H9 (cell line): ENCODE data around the gene XRCC3. TPM values are rescaled to one million over a fixed set of nuclear protein-coding genes. Genes with fewer than 3 reads are reported as not detected.

Experiments
- DNase-seq: peaks from one replicate; pipeline ENCODE4 v3.0.0-alpha.2; 2017
- H2AFZ ChIP-seq: one replicate; pipeline ENCODE4 v1.6.1; 2013; ENCODE audit warnings: mild to moderate bottlenecking, low read length, control low read depth, moderate library complexity
- H2AK5ac ChIP-seq: 2 replicates; pipeline ENCODE4 v1.6.1; 2013; ENCODE audit warnings: low read length, control low read depth, mixed read lengths; ENCODE audit not compliant: insufficient read length
- H2BK120ac ChIP-seq: one replicate; pipeline ENCODE4 v1.6.1; 2013; ENCODE audit warnings: low read depth, mild to moderate bottlenecking, low read length, control low read depth, inconsistent platforms; ENCODE audit not compliant: poor library complexity, severe bottlenecking
- H2BK12ac ChIP-seq: 2 replicates; pipeline ENCODE4 v1.6.1; 2013; ENCODE audit warnings: low read length, control low read depth, mixed read lengths, low read depth; ENCODE audit not compliant: insufficient read length
- H2BK15ac ChIP-seq: 2 replicates; pipeline ENCODE4 v1.6.1; 2013; ENCODE audit warnings: low read depth, low read length, control low read depth
- H2BK20ac ChIP-seq: one replicate; pipeline ENCODE4 v1.6.1; 2013; ENCODE audit warnings: low read depth, mild to moderate bottlenecking, low read length, control low read depth, inconsistent platforms; ENCODE audit not compliant: poor library complexity, severe bottlenecking
- H2BK5ac ChIP-seq: 2 replicates; pipeline ENCODE4 v1.6.1; 2013; ENCODE audit warnings: low read length, control low read depth, mixed read lengths; ENCODE audit not compliant: insufficient read length
- H3K14ac ChIP-seq: 2 replicates; pipeline ENCODE4 v1.6.1; 2013; ENCODE audit warnings: low read length, control low read depth; ENCODE audit not compliant: insufficient read depth
- H3K18ac ChIP-seq: 2 replicates; pipeline ENCODE4 v1.6.1; 2013; ENCODE audit warnings: low read depth, mild to moderate bottlenecking, mixed read lengths, low read length, control low read depth; ENCODE audit not compliant: insufficient read length
- H3K23ac ChIP-seq: 2 replicates; pipeline ENCODE4 v1.6.1; 2013; ENCODE audit warnings: low read length, control low read depth, mixed read lengths, low read depth; ENCODE audit not compliant: insufficient read length
- H3K23me2 ChIP-seq: 2 replicates; pipeline ENCODE4 v1.6.1; 2013; ENCODE audit warnings: low read depth, mild to moderate bottlenecking, mixed read lengths, low read length, control low read depth; ENCODE audit not compliant: insufficient read length, poor library complexity, severe bottlenecking
- H3K27ac ChIP-seq: 2 replicates; pipeline ENCODE4 v1.5.1; 2013; ENCODE audit warnings: low read length, control low read depth, mixed read lengths, low read depth; ENCODE audit not compliant: insufficient read length
- H3K27me3 ChIP-seq: 2 replicates; pipeline ENCODE4 v1.6.1; 2013; ENCODE audit warnings: low read length, control low read depth, inconsistent platforms; ENCODE audit not compliant: insufficient read depth
- H3K4ac ChIP-seq: 2 replicates; pipeline ENCODE4 v1.6.1; 2013; ENCODE audit warnings: low read depth, mild to moderate bottlenecking, control low read depth, inconsistent platforms, low read length, moderate library complexity
- H3K4me1 ChIP-seq: 2 replicates; pipeline ENCODE4 v1.6.1; 2013; ENCODE audit warnings: low read length, control low read depth, inconsistent platforms; ENCODE audit not compliant: insufficient read depth
- H3K4me2 ChIP-seq: 2 replicates; pipeline ENCODE4 v1.6.1; 2013; ENCODE audit warnings: low read length, control low read depth, mixed read lengths; ENCODE audit not compliant: insufficient read length, insufficient read depth
- H3K56ac ChIP-seq: 2 replicates; pipeline ENCODE4 v1.6.1; 2013; ENCODE audit warnings: low read depth, mild to moderate bottlenecking, mixed read lengths, low read length, control low read depth; ENCODE audit not compliant: insufficient read length
- H3K79me1 ChIP-seq: 2 replicates; pipeline ENCODE4 v1.6.1; 2013; ENCODE audit warnings: low read depth, mild to moderate bottlenecking, moderate library complexity, low read length, control low read depth, inconsistent platforms; ENCODE audit not compliant: insufficient read depth, poor library complexity, severe bottlenecking
- H3K79me2 ChIP-seq: 2 replicates; pipeline ENCODE4 v1.6.1; 2013; ENCODE audit warnings: low read length, control low read depth, inconsistent platforms; ENCODE audit not compliant: insufficient read depth
- H3K9ac ChIP-seq: 2 replicates; pipeline ENCODE4 v1.6.1; 2013; ENCODE audit warnings: low read length, control low read depth, mixed read lengths; ENCODE audit not compliant: insufficient read length; ENCODE audit errors: extremely low read depth
- H3K9me3 ChIP-seq: one replicate; pipeline ENCODE4 v1.6.1; 2013; ENCODE audit warnings: low read depth, low read length, inconsistent platforms; ENCODE audit not compliant: control insufficient read depth
- H3T11ph ChIP-seq: one replicate; pipeline ENCODE4 v1.6.1; 2013; ENCODE audit warnings: mild to moderate bottlenecking, low read length, control low read depth, inconsistent platforms
- H4K20me1 ChIP-seq: one replicate; pipeline ENCODE4 v1.6.1; 2013; ENCODE audit not compliant: control insufficient read depth, insufficient read length, insufficient read depth
- H4K5ac ChIP-seq: 2 replicates; pipeline ENCODE4 v1.6.1; 2013; ENCODE audit warnings: low read depth, mild to moderate bottlenecking, mixed read lengths, low read length, control low read depth; ENCODE audit not compliant: insufficient read length
- H4K8ac ChIP-seq: replicated peaks from 2 replicates; pipeline ENCODE4 v1.6.1; 2013; ENCODE audit warnings: low read length, control low read depth, mixed read lengths, low read depth; ENCODE audit not compliant: insufficient read length
- H4K91ac ChIP-seq: 2 replicates; pipeline ENCODE4 v1.6.1; 2013; ENCODE audit warnings: low read depth, mild to moderate bottlenecking, moderate library complexity, mixed read lengths, low read length, control low read depth; ENCODE audit not compliant: insufficient read length
- H3K27ac Mint-ChIP-seq, 3 experiments: 2 replicates in 2 of 3; 3 replicates in 1 of 3; pipeline ENCODE4 v1.8.0; 2020 to 2021; ENCODE audit warnings: mixed read lengths in 3 of 3, mild to moderate bottlenecking in 1 of 3, moderate library complexity in 1 of 3
- H3K27me3 Mint-ChIP-seq: 2 replicates; pipeline ENCODE4 v1.8.0; 2021; ENCODE audit warnings: low read depth, mild to moderate bottlenecking, moderate library complexity, mixed read lengths
- H3K36me3 Mint-ChIP-seq, 3 experiments: 2 replicates in 2 of 3; 3 replicates in 1 of 3; pipeline ENCODE4 v1.8.0; 2020 to 2021; ENCODE audit warnings: low read depth in 3 of 3, mixed read lengths in 3 of 3; ENCODE audit not compliant: insufficient read depth in 1 of 3
- H3K4me1 Mint-ChIP-seq, 2 experiments: 2 replicates each; pipeline ENCODE4 v1.8.0; 2020; ENCODE audit warnings: mixed read lengths in 2 of 2
- H3K4me3 Mint-ChIP-seq, 2 experiments: 2 replicates in 1 of 2; 3 replicates in 1 of 2; pipeline ENCODE4 v1.8.0; 2020 to 2021; ENCODE audit warnings: mild to moderate bottlenecking in 2 of 2, mixed read lengths in 2 of 2, moderate library complexity in 1 of 2
- H3K9me3 Mint-ChIP-seq, 2 experiments: 2 replicates in 1 of 2; 3 replicates in 1 of 2; pipeline ENCODE4 v1.8.0; 2020; ENCODE audit warnings: mild to moderate bottlenecking in 2 of 2, mixed read lengths in 2 of 2, moderate library complexity in 1 of 2
- WGBS: extraction: QIAGEN DNeasy Blood & Tissue Kit; methylation state at CpG from one replicate; pipeline ENCODE4 v1.1.7; 2013; ENCODE audit warnings: missing lambda C conversion rate, low lambda C conversion rate, mixed read lengths; ENCODE audit not compliant: insufficient read length; ENCODE audit errors: extremely low coverage; 5-methylcytosine and 5-hydroxymethylcytosine counted together
- total RNA-seq: library from RNA; stranded (reverse); gene quantifications from 2 replicates; pipeline ENCODE4 v1.2.1, GENCODE V29; 2021
- TF ChIP-seq, protein P1 (sequence below): fragments of 200-600 bp; sonication (generic); conservative IDR thresholded peaks from 3 replicates; pipeline ENCODE4 v1.8.0; 2021; ENCODE audit warnings: antibody characterized with exemption, mild to moderate bottlenecking

Gene XRCC3
- total RNA-seq, 1 experiment from 2014 or later = 45.3 TPM

DNA sequence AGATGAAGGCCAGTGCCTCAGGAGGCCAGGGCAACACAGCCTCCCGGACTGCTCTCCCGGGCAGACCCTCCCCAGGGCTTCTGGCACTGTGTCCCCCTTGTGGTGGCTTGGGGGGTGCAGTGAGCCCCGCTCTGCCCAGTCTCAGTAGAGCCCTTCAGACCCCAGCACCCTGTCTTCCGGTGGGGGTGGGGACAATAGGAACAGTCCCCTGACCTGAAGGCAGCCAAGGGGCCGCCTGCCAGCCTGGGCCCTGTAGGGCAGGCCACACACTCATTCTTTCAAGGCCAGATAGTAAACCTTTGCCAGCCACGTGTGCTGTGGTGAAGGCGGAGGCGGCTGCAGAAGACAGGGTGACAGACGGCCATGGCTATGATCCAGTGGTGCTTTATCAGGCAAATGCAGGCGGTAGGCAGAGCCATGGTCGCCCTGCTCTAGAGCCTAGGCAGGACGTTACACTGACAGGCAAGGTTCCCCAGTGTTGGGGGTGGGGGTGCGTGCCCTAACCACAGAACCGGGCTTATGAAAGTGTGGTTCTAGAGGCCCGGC is 15.3 kb upstream of the XRCC3 start:
- H3K4me1 ChIP-seq = no peaks in the 10 kb centered on the region
- no CpG with 5 or more reads among the region's 15 CpGs for WGBS
- no peak overlapping the region for H3K4me2 ChIP-seq
- no peak overlapping the region; the same call in 1 of the 2 replicates for H3K14ac ChIP-seq
- H2BK15ac ChIP-seq = no peak overlapping the region
- no peak overlapping the region for H3K4me3 Mint-ChIP-seq
- H2BK120ac ChIP-seq = no peak overlapping the region
- H4K91ac ChIP-seq = no peak overlapping the region
- H2AK5ac ChIP-seq = no peak overlapping the region
- no peak overlapping the region for H3K4ac ChIP-seq
- H3K27ac ChIP-seq = no peak overlapping the region
- no peak overlapping the region for H4K5ac ChIP-seq
- H2BK12ac ChIP-seq = no peak overlapping the region
- DNase-seq = no peak
- H3K23ac ChIP-seq = no peak overlapping the region
- no peak overlapping the region for H2AFZ ChIP-seq
- no peak overlapping the region; a peak in 1 of 7 replicates for H3K27ac Mint-ChIP-seq
- no peak overlapping the region for H4K8ac ChIP-seq
- H3T11ph ChIP-seq = no peak overlapping the region
- no peak overlapping the region for H2BK20ac ChIP-seq
- peaks cover 3% of the 10 kb centered on the region for H4K20me1 ChIP-seq
- no peak overlapping the region for H2BK5ac ChIP-seq
- no peaks in the 10 kb centered on the region for H3K23me2 ChIP-seq
- no peak overlapping the region for H3K18ac ChIP-seq
- no peaks in the 10 kb centered on the region for H3K27me3 Mint-ChIP-seq
- peaks cover 2 to 44% (median 34%) of the 10 kb centered on the region in 3 experiments; a peak in 6 of 7 replicates for H3K36me3 Mint-ChIP-seq
- no peak overlapping the region for H3K56ac ChIP-seq
- H3K79me1 ChIP-seq = no peaks in the 10 kb centered on the region
- H3K9me3 Mint-ChIP-seq = no peaks in the 10 kb centered on the region
- no peak overlapping the region for H3K9ac ChIP-seq
- no peaks in the 10 kb centered on the region for H3K79me2 ChIP-seq
- TF ChIP-seq, protein P1, sequence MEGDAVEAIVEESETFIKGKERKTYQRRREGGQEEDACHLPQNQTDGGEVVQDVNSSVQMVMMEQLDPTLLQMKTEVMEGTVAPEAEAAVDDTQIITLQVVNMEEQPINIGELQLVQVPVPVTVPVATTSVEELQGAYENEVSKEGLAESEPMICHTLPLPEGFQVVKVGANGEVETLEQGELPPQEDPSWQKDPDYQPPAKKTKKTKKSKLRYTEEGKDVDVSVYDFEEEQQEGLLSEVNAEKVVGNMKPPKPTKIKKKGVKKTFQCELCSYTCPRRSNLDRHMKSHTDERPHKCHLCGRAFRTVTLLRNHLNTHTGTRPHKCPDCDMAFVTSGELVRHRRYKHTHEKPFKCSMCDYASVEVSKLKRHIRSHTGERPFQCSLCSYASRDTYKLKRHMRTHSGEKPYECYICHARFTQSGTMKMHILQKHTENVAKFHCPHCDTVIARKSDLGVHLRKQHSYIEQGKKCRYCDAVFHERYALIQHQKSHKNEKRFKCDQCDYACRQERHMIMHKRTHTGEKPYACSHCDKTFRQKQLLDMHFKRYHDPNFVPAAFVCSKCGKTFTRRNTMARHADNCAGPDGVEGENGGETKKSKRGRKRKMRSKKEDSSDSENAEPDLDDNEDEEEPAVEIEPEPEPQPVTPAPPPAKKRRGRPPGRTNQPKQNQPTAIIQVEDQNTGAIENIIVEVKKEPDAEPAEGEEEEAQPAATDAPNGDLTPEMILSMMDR = peak; percentile 22; the same call in 1 of the 3 replicates
- no peaks in the 10 kb centered on the region for H3K4me1 Mint-ChIP-seq
- H3K9me3 ChIP-seq = no peaks in the 10 kb centered on the region
- no peaks in the 10 kb centered on the region for H3K27me3 ChIP-seq
